GM13977 (cell line): ENCODE data around the gene GTF2IRD1.
A peak's percentile ranks its signal among the peaks of the same experiment; 100 is the strongest.

ENCODE experiments used
- DNase-seq: peaks from one replicate; pipeline ENCODE4 v3.0.0; 2012; ENCODE audit warnings: low spot score
- in situ Hi-C: fragments of 300-500 bp; cut with MboI; formaldehyde crosslinking; loops from one replicate; pipeline ENCODE4 v1.12.0; 2022; ENCODE audit warnings: low sequenced_read_pairs, low pct_unique_long_range_greater_than_20kb, mixed read lengths, inconsistent platforms; ENCODE audit not compliant: unreplicated experiment
- TF ChIP-seq, protein P1 (sequence below): IDR thresholded peaks from 2 replicates; pipeline ENCODE4 v1.5.1; 2012; ENCODE audit warnings: mild to moderate bottlenecking, control low read depth; ENCODE audit not compliant: insufficient read depth; ENCODE audit errors: extremely low read depth, missing control alignments

Gene GTF2IRD1

DNA sequence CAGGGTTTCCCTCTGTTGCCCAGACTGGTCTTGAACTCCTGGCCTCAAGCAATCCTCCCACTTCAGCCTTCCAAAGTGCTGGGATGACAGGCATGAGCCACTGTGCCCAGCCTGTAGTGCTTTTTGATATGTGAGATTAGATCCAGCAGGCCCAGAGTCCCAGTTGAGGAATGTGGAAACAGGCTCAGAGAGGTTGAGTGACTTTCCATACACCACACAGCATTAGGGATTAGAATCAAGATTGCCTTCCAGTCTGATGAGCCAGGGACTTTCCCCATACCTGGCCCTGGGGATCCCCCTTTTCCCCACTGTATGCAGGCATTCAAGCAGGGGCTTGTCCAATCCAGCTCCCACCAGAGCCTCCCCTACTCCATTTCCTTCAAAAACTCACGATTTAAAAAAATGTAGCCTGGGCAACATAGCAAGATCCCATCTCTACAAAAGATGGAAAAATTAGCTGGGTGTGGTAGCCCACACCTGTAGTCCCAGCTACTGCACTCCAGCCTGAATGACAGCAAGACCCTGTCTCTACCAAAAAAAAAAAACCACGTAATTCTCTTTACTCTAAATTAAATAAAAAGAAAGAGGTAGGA, 128.8 kb downstream of the GTF2IRD1 start:
- DNase-seq: no peak
- in situ Hi-C loops: no loop called here
- TF ChIP-seq, protein P1, sequence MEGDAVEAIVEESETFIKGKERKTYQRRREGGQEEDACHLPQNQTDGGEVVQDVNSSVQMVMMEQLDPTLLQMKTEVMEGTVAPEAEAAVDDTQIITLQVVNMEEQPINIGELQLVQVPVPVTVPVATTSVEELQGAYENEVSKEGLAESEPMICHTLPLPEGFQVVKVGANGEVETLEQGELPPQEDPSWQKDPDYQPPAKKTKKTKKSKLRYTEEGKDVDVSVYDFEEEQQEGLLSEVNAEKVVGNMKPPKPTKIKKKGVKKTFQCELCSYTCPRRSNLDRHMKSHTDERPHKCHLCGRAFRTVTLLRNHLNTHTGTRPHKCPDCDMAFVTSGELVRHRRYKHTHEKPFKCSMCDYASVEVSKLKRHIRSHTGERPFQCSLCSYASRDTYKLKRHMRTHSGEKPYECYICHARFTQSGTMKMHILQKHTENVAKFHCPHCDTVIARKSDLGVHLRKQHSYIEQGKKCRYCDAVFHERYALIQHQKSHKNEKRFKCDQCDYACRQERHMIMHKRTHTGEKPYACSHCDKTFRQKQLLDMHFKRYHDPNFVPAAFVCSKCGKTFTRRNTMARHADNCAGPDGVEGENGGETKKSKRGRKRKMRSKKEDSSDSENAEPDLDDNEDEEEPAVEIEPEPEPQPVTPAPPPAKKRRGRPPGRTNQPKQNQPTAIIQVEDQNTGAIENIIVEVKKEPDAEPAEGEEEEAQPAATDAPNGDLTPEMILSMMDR: no peak

DNA sequence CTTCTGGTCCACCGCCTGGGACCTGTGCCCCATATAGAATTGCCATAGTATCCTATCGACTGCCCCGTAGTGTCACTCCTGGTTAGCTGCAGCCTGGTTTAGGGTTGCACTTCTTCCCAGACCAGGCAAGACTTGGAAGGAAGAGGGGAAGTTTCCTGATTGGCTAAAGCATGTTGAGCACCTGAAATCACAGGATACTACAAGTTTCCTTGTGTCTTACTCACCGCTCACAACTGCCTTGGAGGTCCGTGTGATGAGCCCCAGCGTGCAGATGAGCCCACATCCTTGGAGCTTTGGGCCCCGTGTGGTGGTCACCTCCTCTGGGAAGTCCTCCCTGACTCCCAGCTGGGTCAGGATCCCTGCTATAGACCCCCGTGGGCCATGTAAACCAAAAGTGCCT, 129.9 kb downstream of the GTF2IRD1 start:
- TF ChIP-seq, protein P1: no peak
- in situ Hi-C loops: no loop called here
- DNase-seq: no peak

DNA sequence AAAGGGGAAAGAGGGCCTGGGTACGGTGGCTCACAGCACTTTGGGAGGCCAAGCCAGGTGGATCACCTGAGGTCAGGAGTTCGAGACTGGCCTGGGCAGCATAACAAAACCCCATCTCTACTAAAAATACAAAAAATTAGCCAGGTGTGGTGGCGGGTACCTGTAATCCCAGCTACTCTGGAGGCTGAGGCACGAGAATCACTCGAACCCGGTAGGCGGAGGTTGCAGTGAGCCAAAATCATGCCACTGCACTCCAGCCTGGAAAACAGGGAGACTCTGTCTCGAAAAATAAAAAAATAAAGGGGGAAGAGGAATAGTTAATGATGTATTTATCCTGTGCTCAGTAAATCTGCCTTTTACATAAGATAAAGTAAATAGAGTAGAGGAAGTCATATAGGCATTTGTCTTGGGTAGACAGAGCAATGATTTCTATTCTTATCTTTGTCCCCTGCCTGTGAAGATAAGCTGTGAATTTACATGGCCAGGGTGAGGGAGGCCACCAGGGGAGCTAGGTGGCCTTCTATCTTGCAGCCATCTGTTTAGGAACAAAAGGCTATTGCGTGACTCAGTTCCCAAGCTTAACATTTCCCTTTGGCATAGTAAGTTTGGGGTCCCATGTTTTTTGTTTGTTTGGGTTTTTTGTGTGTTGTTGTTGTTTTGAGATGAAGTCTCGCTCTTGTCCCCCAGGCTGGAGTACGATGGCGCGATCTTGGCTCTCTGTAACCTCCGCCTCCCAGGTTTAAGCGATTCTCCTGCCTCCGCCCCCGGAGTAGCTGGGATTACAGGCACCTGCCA, 130.7 kb downstream of the GTF2IRD1 start:
- DNase-seq: no peak
- TF ChIP-seq, protein P1: no peak
- in situ Hi-C loops: no loop called here

DNA sequence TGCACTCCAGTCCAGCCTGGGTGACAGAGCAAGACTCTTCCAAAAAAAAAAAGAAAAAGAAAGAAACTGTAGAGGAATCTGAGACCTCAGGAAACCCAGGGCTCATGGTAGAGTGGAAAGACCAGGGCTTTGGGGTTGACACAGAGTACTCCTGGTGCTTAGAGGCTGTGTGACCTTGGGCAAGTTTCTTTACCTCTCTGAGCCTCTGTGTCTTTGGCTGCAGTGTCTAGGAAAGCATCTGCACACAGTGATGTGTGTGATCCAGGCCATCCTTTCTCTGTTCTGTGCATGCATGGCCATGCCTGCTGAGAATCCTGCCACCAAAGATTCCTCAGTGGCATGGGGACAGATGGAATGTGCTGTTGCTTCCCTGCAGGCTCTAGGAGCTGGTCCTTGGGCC, 132.1 kb downstream of the GTF2IRD1 start:
- in situ Hi-C loops: no loop called here
- TF ChIP-seq, protein P1: no peak
- no peak for DNase-seq

DNA sequence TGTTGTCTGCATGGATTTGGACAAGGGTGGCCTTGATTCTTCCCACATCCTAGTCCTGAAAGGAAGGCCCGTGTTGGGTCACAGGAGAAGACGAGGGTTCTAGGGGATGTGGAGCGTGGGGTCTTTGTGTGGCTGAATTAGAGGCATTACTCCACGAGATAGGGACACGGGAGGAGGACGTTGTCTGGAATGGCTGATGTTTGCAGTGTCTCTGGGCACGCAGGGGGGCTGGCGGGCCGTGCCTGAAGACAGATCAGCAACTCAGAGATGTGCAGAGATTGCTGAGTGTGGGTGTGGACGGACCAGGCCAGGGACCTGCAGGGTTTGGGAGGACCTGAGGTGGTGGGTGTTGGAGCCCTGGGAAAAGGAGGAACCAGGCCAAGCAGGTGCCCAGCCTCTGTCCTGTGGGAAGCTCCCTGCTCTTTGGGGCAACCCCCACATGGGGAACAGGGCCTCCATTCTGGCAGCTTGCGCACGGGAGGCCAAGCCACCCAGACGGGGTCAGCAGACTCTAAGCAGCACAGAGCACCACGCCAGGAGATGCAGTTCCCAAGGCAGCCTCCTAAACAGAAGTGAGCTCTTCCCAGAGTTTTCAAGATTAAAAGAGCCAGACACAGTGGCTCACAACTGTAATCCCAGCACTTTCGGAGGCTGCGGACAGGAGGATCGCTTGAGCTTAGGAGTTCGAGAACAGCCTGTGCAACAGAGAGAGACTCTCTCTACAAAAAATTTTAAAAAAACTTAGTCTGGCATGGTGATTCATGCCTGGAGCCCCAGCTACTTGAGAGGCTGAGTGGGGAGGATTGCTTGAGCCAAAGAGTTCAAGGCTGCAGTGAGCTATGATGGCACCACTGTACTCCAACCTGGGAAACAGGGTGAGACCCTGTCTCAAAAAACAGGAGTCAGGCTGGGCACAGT, 132.8 kb downstream of the GTF2IRD1 start:
- DNase-seq: no peak
- TF ChIP-seq, protein P1: no peak
- in situ Hi-C loops: no loop called here

DNA sequence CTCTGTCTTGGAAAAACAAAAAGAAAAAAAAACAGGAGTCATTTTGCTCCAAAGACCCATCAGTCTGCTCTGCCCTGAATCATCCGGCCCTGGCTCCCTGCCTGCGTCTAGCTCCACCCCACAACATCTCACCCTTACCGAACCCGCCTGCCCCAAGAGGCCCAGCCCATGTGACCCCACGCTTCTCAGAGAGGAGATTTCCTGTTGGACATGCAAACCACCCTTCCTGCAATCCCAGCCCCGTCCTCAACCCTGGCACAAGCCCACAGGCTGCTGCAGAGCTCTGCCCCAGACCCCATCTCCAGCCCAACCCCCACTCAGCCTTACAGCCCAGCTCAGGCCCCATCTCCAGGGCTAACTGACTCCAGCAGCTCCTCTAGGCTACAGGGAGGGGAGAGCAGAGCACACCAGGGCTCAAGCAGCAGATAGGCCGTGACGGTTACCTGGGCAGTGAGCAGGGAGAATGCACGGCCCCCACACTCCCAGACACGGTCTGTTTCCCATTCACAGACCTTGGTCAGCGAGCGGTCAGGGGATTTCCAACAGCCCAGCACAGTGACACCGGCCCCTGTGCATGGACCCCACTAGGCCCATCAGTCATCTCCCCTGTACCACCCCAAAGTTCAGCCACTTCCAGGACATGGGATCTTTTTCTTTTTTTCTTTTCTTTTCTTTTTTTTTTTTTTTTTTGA, 133.9 kb downstream of the GTF2IRD1 start:
- in situ Hi-C loops: no loop called here
- TF ChIP-seq, protein P1: no peak
- DNase-seq: peak; percentile 84
